ENCODE measurements around the gene DNAH14.
"Not testable (repeated sequence)": the region's sequence is repeated elsewhere in the genome, so short reads cannot be mapped to it uniquely, and the experiment has no call there.

DNAH14 gene

DNA sequence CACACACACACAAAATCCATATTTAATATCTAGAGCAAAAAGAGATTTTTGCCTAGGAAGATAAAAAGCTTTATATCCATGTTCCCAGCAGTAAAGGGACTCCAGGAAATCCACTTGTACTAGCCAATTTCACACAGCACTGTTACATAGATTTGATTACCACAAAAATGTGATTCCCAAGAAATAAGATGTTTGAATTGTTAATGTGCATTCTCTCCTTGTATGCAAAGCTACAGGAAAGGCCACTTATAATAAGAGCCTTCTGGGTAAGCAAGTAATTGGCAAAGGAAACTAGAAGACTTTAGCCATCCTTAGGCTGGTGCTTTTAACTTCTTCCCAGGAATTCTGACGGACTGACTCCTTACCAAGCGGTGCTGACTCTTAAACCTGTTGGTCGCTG is 409.1 kb downstream of the DNAH14 start:
- no peak for DNase-seq (ENCODE audit: low read depth in 1 of 2, low spot score in 1 of 2)

DNA sequence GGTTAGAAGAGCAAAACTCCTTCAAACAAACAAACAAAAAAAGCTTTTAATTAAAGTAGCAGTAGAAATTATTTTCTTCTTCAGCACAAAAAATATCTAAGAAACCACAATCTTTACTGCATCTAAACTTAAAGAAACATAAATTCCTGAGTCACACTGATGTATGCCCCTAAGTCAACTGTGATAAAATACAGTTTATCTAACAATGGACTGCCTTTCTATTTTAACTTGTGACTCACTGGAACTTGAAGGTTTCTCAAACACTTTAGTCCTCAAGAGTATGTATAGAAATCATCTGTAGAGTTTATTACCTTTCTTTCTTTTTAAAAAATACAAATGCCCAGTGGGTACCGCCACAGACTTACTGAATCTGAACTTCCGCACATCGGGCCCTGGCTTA is 412.2 kb downstream of the DNAH14 start:
- DNase-seq (ENCODE audit: low read depth in 1 of 2, low spot score in 1 of 2) = no peak

DNA sequence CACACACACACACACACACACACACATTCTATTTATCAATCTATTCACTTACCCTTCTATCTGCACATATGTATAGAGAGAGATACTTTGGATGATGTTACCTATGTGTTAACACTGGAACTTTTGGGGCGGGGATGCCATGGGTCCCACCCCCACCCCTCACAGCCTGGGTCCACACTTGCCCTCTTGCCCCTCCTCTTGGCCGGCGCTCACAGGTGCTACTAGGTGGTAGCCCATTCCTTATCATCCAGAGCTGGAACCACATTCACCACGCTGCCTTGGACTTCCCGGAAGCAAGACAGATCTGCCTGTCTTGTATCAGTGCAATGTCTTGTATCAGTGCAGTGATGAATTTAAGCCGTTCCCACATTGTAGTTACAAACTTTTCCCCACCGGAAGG is 413.2 kb downstream of the DNAH14 start:
- DNase-seq (ENCODE audit: low read depth in 1 of 2, low spot score in 1 of 2) = no peak

DNA sequence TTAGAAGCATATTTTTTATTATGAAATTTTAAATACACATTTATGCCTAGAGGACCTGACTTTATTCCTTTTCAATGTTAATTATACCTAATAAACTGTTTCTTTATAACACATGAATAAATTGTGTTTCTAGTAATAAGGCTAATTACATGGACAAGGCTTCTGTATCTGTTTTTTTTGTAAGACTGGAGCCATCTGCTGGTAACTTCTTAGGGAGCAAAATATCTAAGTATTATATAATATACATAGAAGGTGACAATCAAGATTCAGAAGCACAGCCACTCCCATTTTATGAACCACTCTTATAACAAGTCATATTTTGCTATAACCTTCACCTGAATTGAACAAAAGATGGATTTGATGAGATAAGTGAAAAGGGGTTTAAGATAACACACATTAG is 414.1 kb downstream of the DNAH14 start:
- DNase-seq (ENCODE audit: low read depth in 1 of 2, low spot score in 1 of 2) = no peak

DNA sequence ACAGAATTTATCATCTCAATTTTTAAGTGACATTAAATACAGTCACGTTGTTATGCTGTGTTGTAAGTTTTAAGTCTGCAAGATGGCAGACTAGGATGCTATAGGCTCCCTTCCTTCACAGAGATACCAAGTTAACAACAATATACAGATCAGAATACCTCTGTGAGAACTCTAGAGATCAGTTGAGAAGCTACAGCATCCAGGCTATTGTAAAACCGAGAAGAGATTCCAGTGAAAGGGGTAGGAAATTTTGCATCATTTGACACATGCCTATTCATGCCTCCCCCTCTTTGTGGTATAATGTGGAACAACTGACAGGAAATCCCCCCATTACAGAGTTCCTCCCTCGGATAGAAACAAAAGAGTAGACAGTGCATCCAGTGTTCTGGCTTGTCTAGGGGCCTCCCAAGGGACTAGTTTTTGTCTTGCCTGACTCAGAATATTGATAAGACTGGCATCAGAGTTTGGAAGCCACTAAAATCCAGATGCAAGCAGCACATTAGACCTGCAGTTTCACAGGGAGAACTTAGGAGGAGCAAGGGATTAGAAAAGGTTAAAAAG is 417.7 kb downstream of the DNAH14 start:
- no peak for DNase-seq (ENCODE audit: low read depth in 1 of 2, low spot score in 1 of 2)

DNA sequence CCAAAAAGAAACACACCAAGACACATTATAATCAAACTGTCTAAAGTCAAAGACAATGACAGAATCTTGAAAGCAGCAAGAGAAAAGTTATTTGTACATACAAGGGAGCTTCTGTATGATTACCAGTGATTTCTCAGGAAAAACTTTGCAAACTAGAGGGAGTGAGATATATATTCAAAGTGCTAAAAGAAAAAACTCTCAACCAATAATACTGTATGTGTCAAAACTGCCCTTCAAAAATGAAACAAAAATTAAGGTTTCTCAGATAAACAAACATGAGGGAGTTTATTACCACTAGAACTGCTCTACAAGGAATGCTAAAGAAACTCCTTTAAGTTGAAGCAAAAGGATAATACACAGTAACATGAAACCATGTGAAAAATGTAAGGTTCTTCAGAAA is 418.9 kb downstream of the DNAH14 start:
- no peak for DNase-seq (ENCODE audit: low read depth in 1 of 2, low spot score in 1 of 2)

GRCh38 chr1:225349826-225350225 is 420.4 kb downstream of the DNAH14 start:
- no peak for DNase-seq (ENCODE audit: low read depth in 1 of 2, low spot score in 1 of 2)

- DNase-seq (ENCODE audit: low read depth in 1 of 2, low spot score in 1 of 2) = no peak
Observed at GRCh38 chr1:225350872-225351271, 421.4 kb downstream of the DNAH14 start.

GRCh38 chr1:225354906-225355305 is 425.4 kb downstream of the DNAH14 start:
- DNase-seq (ENCODE audit: low read depth in 1 of 2, low spot score in 1 of 2) = no peak

- no peak for DNase-seq (ENCODE audit: low read depth in 1 of 2, low spot score in 1 of 2)
Observed at GRCh38 chr1:225355863-225356262, 426.4 kb downstream of the DNAH14 start.

GRCh38 chr1:225360119-225360518 is 430.6 kb downstream of the DNAH14 start:
- no peak for DNase-seq (ENCODE audit: low read depth in 1 of 2, low spot score in 1 of 2)

GRCh38 chr1:225361176-225361575 is 431.7 kb downstream of the DNAH14 start:
- no peak for DNase-seq (ENCODE audit: low read depth in 1 of 2, low spot score in 1 of 2)

GRCh38 chr1:225362805-225363204 is 433.3 kb downstream of the DNAH14 start:
- DNase-seq (ENCODE audit: low read depth in 1 of 2, low spot score in 1 of 2) = no peak

- DNase-seq (ENCODE audit: low read depth in 1 of 2, low spot score in 1 of 2) = no peak
Observed at GRCh38 chr1:225364439-225364838, 435.0 kb downstream of the DNAH14 start.

GRCh38 chr1:225366018-225366417 is 436.5 kb downstream of the DNAH14 start:
- no peak for DNase-seq (ENCODE audit: low read depth in 1 of 2, low spot score in 1 of 2)

GRCh38 chr1:225366552-225366951 is 437.1 kb downstream of the DNAH14 start:
- no peak for DNase-seq (ENCODE audit: low read depth in 1 of 2, low spot score in 1 of 2)

DNA sequence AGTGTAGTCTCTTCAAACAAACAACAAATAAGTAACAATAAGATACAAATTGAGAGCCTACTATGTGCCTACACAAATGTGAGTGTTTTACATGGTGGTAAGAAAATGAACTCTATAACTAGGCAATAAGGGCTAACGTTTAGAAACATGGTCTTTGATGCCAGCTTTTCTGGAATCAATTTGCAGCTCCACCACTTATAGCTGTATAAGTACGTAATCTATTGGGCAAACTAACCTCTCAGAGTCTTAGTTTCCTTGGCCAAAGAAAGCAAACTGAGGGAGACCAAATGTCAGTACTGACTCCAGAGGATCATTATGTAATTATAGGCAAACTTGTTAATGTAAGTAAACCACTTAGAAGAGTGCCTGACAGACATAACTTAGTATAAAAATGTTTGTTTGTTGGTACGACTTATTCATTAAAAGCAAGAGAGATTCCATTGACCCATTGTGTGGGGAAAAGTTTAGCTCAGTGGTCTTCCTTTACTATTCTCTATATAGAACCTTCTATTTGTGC is 438.6 kb downstream of the DNAH14 start:
- DNase-seq (ENCODE audit: low read depth in 1 of 2, low spot score in 1 of 2) = no peak

- DNase-seq (ENCODE audit: low read depth in 1 of 2, low spot score in 1 of 2) = no peak
Observed at GRCh38 chr1:225371366-225372010, 442.0 kb downstream of the DNAH14 start.

- no peak for DNase-seq (ENCODE audit: low read depth in 1 of 2, low spot score in 1 of 2)
Observed at GRCh38 chr1:225373155-225373554, 443.7 kb downstream of the DNAH14 start.

DNA sequence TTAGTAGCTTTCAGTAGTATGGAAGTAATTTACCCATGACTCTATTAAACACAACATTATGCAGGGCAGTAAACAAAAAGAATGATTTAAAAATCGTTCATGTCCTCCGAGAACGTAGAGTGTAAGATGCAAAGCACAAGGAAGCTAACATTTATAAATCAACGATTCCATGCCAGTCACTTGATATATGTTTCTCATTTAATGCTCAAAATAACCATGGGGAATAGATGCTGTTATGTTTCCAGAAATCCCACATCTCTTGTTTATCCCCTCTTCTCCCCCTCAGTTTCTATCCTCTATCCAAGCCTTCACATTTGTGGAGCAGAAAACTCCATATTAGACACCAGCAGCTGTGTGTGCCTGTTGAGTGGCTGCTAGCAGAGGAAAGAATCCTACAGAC is 445.5 kb downstream of the DNAH14 start:
- no peak for DNase-seq (ENCODE audit: low read depth in 1 of 2, low spot score in 1 of 2)

DNA sequence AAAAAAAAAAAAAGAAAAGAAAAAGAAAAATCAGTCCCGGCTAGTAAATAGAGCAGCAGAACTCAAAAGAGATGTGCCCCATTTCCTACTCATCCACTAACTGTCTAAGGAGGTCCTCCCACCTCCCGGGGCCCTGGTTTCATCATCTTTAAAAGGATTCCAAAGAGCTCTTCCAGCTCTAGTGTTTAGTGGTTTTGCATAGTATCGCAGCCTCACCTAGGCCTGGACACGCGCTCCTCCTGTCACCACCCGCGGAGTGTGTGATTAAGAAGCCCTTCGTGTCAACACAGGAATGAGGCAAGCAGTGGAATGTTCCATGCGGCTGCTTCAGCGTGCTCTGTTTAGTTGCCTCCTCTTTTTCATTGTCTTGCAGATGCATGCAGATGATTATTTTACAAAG is 449.4 kb downstream of the DNAH14 start:
- no peak for DNase-seq (ENCODE audit: low read depth in 1 of 2, low spot score in 1 of 2)

- no peak for DNase-seq (ENCODE audit: low read depth in 1 of 2, low spot score in 1 of 2)
Observed at GRCh38 chr1:225380691-225381090, 451.2 kb downstream of the DNAH14 start.

DNA sequence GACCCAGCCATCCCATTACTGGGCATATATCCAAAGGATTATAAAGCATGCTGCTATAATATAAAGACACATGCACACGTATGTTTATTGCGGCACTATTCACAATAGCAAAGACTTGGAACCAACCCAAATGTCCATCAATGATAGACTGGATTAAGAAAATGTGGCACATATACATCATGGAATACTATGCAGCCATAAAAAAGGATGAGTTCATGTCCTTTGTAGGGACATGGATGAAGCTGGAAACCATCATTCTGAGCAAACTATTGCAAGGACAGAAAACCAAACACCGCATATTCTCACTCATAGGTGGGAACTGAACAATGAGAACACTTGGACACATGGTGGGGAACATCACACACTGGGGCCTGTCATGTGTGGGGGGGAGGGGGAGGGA is 457.4 kb downstream of the DNAH14 start:
- DNase-seq (ENCODE audit: low read depth in 1 of 2, low spot score in 1 of 2) = not testable (repeated sequence)

All from activated CD4-positive, alpha-beta T cell treated with anti-CD3 and anti-CD28 coated beads, Interleukin-2, amount 50 U/mL, for 24 hours (primary cell).